Measurements from ENCODE around the gene PHLDB2. TPM values are rescaled to one million over a fixed set of nuclear protein-coding genes. Genes with fewer than 3 reads are reported as not detected.

The PHLDB2 gene
- total and polyA plus RNA-seq, 2 of the 13 experiments (the other 11 are each of a cell fraction or from before 2014, with no cell fraction given) = 8.4 to 23.6 TPM

- POLR2A ChIA-PET = no interaction called here
- Histone ChIP-seq H3K36me3 (replicated peaks in 1 of 2; ENCODE audit: control insufficient read depth in 1 of 2, insufficient read depth in 2 of 2, low read length in 2 of 2) (no peaks in the 10 kb centered on the region; a peak in 1 of 5 replicates), H3K79me2 (ENCODE audit: insufficient read depth, low read length) (no peaks in the 10 kb centered on the region), H4K20me1 (ENCODE audit: insufficient read depth, low read length) (no peaks in the 10 kb centered on the region; the same call in 1 of the 2 replicates), H3K9ac (ENCODE audit: insufficient read depth, low read depth, low read length) (no peak overlapping the region), H3K27me3 (ENCODE audit: control insufficient read depth in 1 of 2, insufficient read depth in 2 of 2, low read length in 2 of 2) (no peaks in the 10 kb centered on the region), H3K27ac (ENCODE audit: extremely low read length, insufficient read depth, low read length) (no peak overlapping the region), H3K9me3 (ENCODE audit: low read length) (peaks cover 10% of the 10 kb centered on the region; the same call in 1 of the 2 replicates), H3K4me3 (replicated peaks in 1 of 3; ENCODE audit: insufficient read depth in 1 of 3, low read depth in 2 of 3, low read length in 3 of 3) (no peak overlapping the region), H2AFZ (ENCODE audit: low read length) (no peak overlapping the region), H3K4me2 (ENCODE audit: low read depth, low read length) (no peak overlapping the region), H3K4me1 (ENCODE audit: insufficient read depth, low read length) (peaks cover 25% of the 10 kb centered on the region)
- CTCF ChIA-PET (ENCODE audit: low intra/inter-chr PET ratio, low total read pairs) = no interaction called here
- ATAC-seq (no peak), FAIRE-seq (no peak), DNase-seq (ENCODE audit: low spot score) (no peak)
- BruUV-seq (replicated peaks) = no TSS peak
- intact Hi-C loops (cut with micrococcal nuclease; ENCODE audit: unreplicated experiment) (no loop called here), in situ Hi-C loops (cut with HindIII; ENCODE audit: extremely low pct_ligation_motif_present, low pct_unique_long_range_greater_than_20kb) (no loop called here)
- WGBS (ENCODE audit: low lambda C conversion rate) = 100% methylated on average over 1 of the region's 1 CpG
- no peak for TF ChIP-seq ZNF563 (CRISPR knock-in tag; IDR thresholded peaks at IDR 0.05)
- TF ChIP-seq SRF (IDR thresholded peaks at IDR 0.05; ENCODE audit: low read depth, low read length) = no peak
- no peak for TF ChIP-seq NR1H2 (CRISPR knock-in tag; IDR thresholded peaks at IDR 0.05; ENCODE audit: borderline replicate concordance, low read depth)
- TF ChIP-seq, protein P1, sequence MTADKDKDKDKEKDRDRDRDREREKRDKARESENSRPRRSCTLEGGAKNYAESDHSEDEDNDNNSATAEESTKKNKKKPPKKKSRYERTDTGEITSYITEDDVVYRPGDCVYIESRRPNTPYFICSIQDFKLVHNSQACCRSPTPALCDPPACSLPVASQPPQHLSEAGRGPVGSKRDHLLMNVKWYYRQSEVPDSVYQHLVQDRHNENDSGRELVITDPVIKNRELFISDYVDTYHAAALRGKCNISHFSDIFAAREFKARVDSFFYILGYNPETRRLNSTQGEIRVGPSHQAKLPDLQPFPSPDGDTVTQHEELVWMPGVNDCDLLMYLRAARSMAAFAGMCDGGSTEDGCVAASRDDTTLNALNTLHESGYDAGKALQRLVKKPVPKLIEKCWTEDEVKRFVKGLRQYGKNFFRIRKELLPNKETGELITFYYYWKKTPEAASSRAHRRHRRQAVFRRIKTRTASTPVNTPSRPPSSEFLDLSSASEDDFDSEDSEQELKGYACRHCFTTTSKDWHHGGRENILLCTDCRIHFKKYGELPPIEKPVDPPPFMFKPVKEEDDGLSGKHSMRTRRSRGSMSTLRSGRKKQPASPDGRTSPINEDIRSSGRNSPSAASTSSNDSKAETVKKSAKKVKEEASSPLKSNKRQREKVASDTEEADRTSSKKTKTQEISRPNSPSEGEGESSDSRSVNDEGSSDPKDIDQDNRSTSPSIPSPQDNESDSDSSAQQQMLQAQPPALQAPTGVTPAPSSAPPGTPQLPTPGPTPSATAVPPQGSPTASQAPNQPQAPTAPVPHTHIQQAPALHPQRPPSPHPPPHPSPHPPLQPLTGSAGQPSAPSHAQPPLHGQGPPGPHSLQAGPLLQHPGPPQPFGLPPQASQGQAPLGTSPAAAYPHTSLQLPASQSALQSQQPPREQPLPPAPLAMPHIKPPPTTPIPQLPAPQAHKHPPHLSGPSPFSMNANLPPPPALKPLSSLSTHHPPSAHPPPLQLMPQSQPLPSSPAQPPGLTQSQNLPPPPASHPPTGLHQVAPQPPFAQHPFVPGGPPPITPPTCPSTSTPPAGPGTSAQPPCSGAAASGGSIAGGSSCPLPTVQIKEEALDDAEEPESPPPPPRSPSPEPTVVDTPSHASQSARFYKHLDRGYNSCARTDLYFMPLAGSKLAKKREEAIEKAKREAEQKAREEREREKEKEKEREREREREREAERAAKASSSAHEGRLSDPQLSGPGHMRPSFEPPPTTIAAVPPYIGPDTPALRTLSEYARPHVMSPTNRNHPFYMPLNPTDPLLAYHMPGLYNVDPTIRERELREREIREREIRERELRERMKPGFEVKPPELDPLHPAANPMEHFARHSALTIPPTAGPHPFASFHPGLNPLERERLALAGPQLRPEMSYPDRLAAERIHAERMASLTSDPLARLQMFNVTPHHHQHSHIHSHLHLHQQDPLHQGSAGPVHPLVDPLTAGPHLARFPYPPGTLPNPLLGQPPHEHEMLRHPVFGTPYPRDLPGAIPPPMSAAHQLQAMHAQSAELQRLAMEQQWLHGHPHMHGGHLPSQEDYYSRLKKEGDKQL (CRISPR knock-in tag; IDR thresholded peaks at IDR 0.05; ENCODE audit: low read depth) = no peak
- TF ChIP-seq SAFB2 (CRISPR knock-in tag; IDR thresholded peaks at IDR 0.05; ENCODE audit: borderline replicate concordance, low read depth) = no peak
- no peak for TF ChIP-seq HMGXB4 (CRISPR knock-in tag; IDR thresholded peaks at IDR 0.05; ENCODE audit: borderline replicate concordance in 1 of 2, low read depth in 1 of 2)
- TF ChIP-seq ZNF550 (CRISPR knock-in tag; IDR thresholded peaks at IDR 0.05; ENCODE audit: borderline replicate concordance) = no peak
- TF ChIP-seq ZNF510 (CRISPR knock-in tag; IDR thresholded peaks at IDR 0.05; ENCODE audit: low read depth) = no peak
- TF ChIP-seq, protein P2, sequence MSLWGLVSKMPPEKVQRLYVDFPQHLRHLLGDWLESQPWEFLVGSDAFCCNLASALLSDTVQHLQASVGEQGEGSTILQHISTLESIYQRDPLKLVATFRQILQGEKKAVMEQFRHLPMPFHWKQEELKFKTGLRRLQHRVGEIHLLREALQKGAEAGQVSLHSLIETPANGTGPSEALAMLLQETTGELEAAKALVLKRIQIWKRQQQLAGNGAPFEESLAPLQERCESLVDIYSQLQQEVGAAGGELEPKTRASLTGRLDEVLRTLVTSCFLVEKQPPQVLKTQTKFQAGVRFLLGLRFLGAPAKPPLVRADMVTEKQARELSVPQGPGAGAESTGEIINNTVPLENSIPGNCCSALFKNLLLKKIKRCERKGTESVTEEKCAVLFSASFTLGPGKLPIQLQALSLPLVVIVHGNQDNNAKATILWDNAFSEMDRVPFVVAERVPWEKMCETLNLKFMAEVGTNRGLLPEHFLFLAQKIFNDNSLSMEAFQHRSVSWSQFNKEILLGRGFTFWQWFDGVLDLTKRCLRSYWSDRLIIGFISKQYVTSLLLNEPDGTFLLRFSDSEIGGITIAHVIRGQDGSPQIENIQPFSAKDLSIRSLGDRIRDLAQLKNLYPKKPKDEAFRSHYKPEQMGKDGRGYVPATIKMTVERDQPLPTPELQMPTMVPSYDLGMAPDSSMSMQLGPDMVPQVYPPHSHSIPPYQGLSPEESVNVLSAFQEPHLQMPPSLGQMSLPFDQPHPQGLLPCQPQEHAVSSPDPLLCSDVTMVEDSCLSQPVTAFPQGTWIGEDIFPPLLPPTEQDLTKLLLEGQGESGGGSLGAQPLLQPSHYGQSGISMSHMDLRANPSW (CRISPR knock-in tag; IDR thresholded peaks at IDR 0.05; ENCODE audit: borderline replicate concordance) = no peak
- TF ChIP-seq, protein P3, sequence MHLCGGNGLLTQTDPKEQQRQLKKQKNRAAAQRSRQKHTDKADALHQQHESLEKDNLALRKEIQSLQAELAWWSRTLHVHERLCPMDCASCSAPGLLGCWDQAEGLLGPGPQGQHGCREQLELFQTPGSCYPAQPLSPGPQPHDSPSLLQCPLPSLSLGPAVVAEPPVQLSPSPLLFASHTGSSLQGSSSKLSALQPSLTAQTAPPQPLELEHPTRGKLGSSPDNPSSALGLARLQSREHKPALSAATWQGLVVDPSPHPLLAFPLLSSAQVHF (CRISPR knock-in tag; IDR thresholded peaks at IDR 0.05) = no peak
- no peak for TF ChIP-seq SYNCRIP (IDR thresholded peaks at IDR 0.05; ENCODE audit: insufficient read depth, low read depth, low read length)
Measured at GRCh38 chr3:111812701-111813100, 46.4 kb upstream of the PHLDB2 start.
